Measurements from ENCODE around the gene HS6ST1. TPM values are rescaled to one million over a fixed set of nuclear protein-coding genes. Genes with fewer than 3 reads are reported as not detected.

Gene HS6ST1
- total RNA-seq, 2 donors from 2014 or later = 19.0 to 25.8 TPM

DNA sequence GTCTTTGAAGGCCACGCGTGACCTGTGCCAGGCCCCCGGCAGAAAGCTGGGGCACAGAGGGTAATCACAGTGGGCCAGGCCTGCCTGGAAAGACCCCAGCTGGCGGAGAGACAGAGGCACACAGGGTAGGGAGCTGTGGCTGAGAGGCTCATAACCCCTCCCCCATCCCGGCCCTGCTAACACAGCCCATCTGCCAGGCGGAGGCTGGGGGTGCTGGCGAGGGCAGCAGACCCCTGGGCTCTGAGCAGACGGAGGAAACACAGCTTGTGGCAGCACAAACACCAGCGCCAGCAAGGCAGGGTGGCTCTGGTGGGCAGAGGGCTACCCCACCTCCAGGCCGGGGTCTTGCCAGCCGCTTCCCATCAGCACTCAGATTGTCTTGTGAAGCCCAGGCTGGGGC, 19.0 kb downstream of the HS6ST1 start:
- Histone ChIP-seq H3K4me3 (no peak overlapping the region), H3K27ac (no peak overlapping the region), H3K4me1 (peaks cover 0 to 19% of the 10 kb centered on the region in 2 donors), H3K27me3 (no peaks in the 10 kb centered on the region), H3K36me3 (no peaks in the 10 kb centered on the region), H3K9me3 (no peaks in the 10 kb centered on the region)
- no peak for DNase-seq (ENCODE audit: low spot score)
- TF ChIP-seq, protein P1, sequence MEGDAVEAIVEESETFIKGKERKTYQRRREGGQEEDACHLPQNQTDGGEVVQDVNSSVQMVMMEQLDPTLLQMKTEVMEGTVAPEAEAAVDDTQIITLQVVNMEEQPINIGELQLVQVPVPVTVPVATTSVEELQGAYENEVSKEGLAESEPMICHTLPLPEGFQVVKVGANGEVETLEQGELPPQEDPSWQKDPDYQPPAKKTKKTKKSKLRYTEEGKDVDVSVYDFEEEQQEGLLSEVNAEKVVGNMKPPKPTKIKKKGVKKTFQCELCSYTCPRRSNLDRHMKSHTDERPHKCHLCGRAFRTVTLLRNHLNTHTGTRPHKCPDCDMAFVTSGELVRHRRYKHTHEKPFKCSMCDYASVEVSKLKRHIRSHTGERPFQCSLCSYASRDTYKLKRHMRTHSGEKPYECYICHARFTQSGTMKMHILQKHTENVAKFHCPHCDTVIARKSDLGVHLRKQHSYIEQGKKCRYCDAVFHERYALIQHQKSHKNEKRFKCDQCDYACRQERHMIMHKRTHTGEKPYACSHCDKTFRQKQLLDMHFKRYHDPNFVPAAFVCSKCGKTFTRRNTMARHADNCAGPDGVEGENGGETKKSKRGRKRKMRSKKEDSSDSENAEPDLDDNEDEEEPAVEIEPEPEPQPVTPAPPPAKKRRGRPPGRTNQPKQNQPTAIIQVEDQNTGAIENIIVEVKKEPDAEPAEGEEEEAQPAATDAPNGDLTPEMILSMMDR (IDR thresholded peaks at IDR 0.05) = no peak

DNA sequence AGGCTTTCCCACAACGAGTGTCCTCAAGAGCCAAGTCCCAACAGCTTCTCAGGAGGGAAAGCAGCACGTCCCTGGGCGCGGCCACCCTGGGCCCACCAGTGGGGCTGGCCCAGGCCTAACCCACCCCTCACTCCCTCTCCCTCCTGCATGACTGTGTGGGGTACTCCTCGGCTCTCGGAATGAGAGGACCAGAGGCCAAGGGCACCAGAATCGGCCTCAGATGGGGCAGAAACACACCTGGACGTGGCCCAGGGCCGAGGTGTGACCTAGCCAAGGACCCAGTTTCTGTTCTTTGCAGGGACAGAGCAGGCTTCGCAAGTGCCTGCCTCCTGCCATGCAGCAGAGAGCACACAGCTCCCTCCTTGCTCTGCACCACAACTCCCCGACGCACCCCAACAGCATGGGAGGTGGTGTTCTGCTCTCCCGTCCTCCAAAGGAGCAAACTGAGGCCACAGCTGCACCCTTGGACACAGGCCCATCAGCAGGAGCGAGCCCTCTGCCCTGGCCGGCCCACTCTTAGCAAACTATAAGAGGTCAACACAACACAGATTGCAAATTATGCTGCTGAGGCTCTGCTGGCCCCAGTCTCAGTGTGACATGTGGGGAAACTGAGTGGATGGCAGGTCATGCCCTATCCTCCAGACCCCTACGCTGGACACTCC, 19.7 kb downstream of the HS6ST1 start:
- no peaks in the 10 kb centered on the region for H3K36me3 ChIP-seq
- H3K4me1 ChIP-seq = peaks cover 0 to 15% of the 10 kb centered on the region in 2 donors
- no peak overlapping the region for H3K27ac ChIP-seq
- H3K27me3 ChIP-seq = no peaks in the 10 kb centered on the region
- TF ChIP-seq, protein P1 (IDR thresholded peaks at IDR 0.05) = no peak
- no peaks in the 10 kb centered on the region for H3K9me3 ChIP-seq
- no peak overlapping the region for H3K4me3 ChIP-seq
- DNase-seq (ENCODE audit: low spot score) = no peak

DNA sequence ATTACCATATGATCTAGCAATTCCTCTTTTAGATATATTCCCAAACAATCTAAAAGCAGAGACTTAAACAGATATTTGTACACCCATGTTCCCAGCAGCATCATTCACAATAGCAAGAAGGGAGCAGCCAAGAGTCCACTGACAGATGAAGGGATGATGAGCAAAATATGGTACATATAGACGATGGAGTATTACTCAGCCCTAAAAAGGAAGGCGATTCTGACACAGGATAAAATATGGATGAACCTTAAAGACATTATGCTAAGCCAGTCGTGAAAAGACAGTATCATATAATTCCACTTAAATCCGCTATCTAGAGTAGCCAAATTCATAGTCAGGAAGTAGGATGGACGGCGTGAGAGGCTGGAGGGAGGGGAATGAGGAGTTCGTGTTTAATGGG, 20.4 kb downstream of the HS6ST1 start:
- TF ChIP-seq, protein P1 (IDR thresholded peaks at IDR 0.05) = no peak
- no peak for DNase-seq (ENCODE audit: low spot score)
- Histone ChIP-seq H3K9me3 (no peaks in the 10 kb centered on the region), H3K27ac (no peak overlapping the region), H3K27me3 (no peaks in the 10 kb centered on the region), H3K36me3 (no peaks in the 10 kb centered on the region), H3K4me1 (peaks cover 0 to 15% of the 10 kb centered on the region in 2 donors), H3K4me3 (no peak overlapping the region)

DNA sequence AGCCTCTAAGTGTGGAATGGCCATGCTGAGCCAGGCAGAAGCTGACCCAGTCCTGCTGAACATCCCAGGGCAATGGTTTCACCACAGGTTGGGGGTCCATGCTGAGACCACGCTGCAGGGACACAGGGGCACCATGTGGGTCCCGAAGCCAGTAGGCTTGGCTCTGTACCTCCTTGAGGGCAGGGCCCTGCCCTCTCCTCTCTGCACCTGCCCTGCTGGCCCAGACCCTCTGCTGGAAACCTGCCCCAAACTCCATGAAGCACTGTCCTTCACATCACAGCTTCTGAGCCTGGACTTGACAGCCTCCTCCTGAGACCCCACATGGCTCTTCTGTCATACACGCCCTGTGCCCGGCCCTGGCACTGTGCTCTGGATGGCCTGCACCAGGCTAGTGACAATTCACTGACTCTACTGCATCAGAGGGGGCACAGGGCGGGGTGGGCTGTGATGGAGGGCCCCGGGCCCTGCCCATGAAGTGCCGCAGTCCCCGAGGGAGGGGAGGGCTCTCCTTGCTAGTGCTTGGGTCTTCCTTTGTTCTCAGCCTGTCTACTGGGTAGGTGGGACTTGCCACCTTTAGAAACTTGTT, 24.7 kb downstream of the HS6ST1 start:
- H3K9me3 ChIP-seq = no peaks in the 10 kb centered on the region
- TF ChIP-seq, protein P1 (IDR thresholded peaks at IDR 0.05) = no peak
- no peak overlapping the region for H3K4me3 ChIP-seq
- no peaks in the 10 kb centered on the region for H3K4me1 ChIP-seq
- H3K27me3 ChIP-seq = no peaks in the 10 kb centered on the region
- no peak for DNase-seq (ENCODE audit: low spot score)
- H3K27ac ChIP-seq = no peak overlapping the region
- H3K36me3 ChIP-seq = no peaks in the 10 kb centered on the region

DNA sequence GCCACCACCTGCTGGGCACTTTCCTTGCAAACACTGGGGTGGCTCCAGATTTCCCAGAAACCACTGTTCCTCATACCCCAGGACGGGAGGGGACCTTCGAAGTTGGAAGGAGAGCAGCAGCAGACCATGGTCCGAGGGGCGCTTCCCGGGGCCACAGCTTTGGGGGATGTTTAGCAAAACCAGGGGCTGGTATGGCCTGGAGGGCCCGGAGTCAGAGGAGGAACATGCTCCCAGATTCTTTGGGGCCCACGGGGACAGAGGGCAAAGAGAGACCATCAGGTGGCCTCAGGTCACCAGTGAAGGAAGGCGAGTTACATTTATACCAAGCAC, 25.3 kb downstream of the HS6ST1 start:
- DNase-seq (ENCODE audit: low spot score) = no peak
- no peak overlapping the region for H3K27ac ChIP-seq
- TF ChIP-seq, protein P1 (IDR thresholded peaks at IDR 0.05) = no peak

More for the DNA sequence above, 25.3 kb downstream of the HS6ST1 start:
- Histone ChIP-seq H3K9me3 (no peaks in the 10 kb centered on the region), H3K27me3 (no peaks in the 10 kb centered on the region), H3K36me3 (no peaks in the 10 kb centered on the region), H3K4me3 (no peak overlapping the region), H3K4me1 (no peaks in the 10 kb centered on the region)

All from right atrium auricular region (tissue), 2 donors.